Measurements from ENCODE around the gene MAP3K12.
"Not testable (repeated sequence)": the region's sequence is repeated elsewhere in the genome, so short reads cannot be mapped to it uniquely, and the experiment has no call there.

MAP3K12 gene

DNA sequence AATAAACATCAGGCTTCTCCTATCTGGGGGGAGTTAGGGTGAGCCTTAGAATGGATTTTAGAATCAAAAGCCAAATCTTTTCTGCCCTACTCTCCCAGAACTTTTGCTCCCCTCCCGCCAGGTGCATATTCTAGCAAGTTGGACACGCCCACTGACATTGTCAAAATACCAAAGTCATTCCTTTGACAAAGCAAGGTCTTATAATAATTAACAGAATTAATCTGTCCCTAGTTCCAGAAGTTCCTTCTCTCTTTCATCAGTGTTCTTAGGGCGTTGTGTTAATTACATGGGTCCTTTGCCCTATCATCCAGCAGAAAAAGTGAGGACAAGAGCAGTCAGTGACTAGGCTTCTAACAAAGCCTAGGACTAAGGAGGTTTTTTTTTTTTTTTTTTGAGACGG, 55.3 kb downstream of the MAP3K12 start:
- no peak for DNase-seq (ENCODE audit: low read depth in 2 of 2)

DNA sequence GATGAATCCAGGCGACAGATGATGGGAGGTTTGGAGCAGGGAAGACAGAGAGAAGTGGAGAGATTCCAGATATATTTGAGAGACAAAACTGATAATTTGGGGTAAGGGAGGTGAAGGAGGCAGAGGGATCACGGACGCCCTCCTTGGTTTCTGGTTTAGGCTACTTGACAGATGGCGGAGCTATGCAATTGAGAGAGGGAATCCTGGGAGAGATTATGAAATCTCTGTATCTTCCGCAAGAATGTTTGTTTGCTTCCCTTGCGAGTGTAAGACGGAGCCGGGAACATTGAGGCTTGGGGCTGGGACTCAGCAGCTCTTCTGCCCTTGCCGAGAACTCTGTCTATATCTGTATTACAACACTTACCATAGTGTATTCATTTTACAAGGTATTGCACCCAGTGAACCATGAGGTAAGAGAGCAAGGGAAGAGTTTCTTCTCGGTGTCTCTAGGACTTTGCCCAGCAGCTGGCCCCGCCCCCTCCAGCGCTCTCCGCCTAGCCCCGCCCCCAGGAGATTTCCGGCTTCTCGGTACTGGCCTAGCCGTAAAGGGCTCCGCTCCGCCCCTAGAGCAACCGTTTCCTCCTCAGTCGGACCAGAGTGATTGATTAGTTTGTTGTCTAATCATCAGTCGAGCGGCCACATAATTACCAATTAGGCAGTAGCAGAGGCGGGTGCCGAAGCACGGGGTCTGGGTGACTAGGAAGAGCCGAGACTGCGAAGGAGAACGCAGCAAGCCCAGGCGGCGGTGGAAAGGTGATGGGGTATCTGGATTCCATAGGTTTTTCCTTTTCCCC, 58.0 kb downstream of the MAP3K12 start, which contains the start of gene PRR13:
Gene PRR13 (plus strand): TSS at position 695 of the 794 bp plus-strand sequence. CDS start 981 bp downstream, outside the sequence.
- DNase-seq (ENCODE audit: low read depth in 2 of 2) = peak; percentile 97 to 98

DNA sequence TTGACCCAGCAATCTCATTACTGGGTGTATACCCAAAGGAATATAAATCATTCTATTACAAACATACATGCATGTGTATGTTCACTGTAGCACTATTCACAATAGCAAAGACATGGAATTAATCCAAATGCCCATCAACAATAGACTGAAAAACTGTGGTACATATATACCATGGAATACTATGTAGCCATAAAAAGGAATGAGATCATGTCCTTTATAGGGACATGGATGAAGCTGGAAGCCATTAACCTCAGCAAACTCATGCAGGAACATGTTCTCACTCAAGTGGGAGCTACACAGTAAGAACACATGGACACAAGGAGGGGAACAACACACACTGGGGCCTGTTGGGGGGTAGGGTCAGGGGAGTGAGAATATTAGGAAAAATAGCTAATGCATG, 59.7 kb downstream of the MAP3K12 start:
- DNase-seq (ENCODE audit: low read depth in 2 of 2) = not testable (repeated sequence)

GRCh38 chr12:53435326-53435725, 63.9 kb downstream of the MAP3K12 start:
- not testable (repeated sequence) for DNase-seq (ENCODE audit: low read depth in 2 of 2)

- DNase-seq (ENCODE audit: low read depth in 2 of 2) = no peak
Observed at GRCh38 chr12:53431187-53431586, 68.1 kb downstream of the MAP3K12 start.

GRCh38 chr12:53430116-53430515, 69.1 kb downstream of the MAP3K12 start:
- DNase-seq (ENCODE audit: low read depth in 2 of 2) = no peak
